ENCODE results near the gene CLIC6. TPM values are rescaled to one million over a fixed set of nuclear protein-coding genes. Genes with fewer than 3 reads are reported as not detected.

Gene CLIC6
- total and polyA plus RNA-seq, 2 of the 8 experiments (the other 6 are each of a cell fraction or from before 2014, with no cell fraction given) = 0.42 to 1.3 TPM

DNA sequence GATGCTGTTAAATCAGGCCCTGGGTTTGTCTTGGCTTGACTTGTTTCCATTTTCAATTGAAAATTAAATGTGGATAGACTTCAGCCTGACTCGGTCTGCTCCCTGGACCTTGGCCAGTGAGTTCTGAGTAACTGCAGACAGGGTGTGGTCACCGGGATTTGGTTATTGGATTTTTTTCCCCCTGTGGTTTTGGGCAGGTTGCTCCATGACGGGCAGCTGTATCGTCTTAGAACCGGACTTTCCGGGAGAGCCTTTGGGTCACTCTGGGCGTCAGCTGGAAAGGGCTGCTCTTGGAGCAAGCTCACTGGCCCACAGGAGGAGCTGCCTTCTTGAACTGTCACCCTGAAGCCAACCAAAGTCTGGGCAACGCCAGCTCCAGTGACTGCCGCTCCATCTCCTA lies 75.0 kb downstream of the CLIC6 start:
- no peak overlapping the region for H2BK20ac ChIP-seq (ENCODE audit: low read length)
- no peak overlapping the region for H2AFZ ChIP-seq (ENCODE audit: low read length)
- no peak overlapping the region for H2BK15ac ChIP-seq (ENCODE audit: low read length)
- no peaks in the 10 kb centered on the region for H3K79me1 ChIP-seq (ENCODE audit: low read depth, low read length)
- H3K27ac ChIP-seq (ENCODE audit: low read depth, low read length) = no peak overlapping the region
- no peak overlapping the region for H3K9ac ChIP-seq (replicated peaks in 1 of 4; ENCODE audit: extremely low read depth in 1 of 4, low read depth in 3 of 4, low read length in 3 of 4)
- H3K4me3 ChIP-seq (ENCODE audit: extremely low read depth in 1 of 4, insufficient read depth in 2 of 4, low read depth in 3 of 4, low read length in 4 of 4) = no peak overlapping the region
- FAIRE-seq (no peak), DNase-seq (ENCODE audit: low read depth in 1 of 2, low spot score in 2 of 2) (no peak)
- no peak overlapping the region for H2AK5ac ChIP-seq (ENCODE audit: low read depth, low read length)
- no peak overlapping the region for H3K4ac ChIP-seq (replicated peaks; ENCODE audit: insufficient read length, low read depth, low read length)
- H3K4me2 ChIP-seq (ENCODE audit: insufficient read depth in 1 of 2, low read depth in 2 of 2, low read length in 2 of 2) = no peak overlapping the region
- H4K91ac ChIP-seq (replicated peaks; ENCODE audit: insufficient read length, low read length) = no peak overlapping the region
- TF ChIP-seq YY1 (IDR thresholded peaks at IDR 0.05; ENCODE audit: low read depth, low read length) (no peak), CBX8 (IDR thresholded peaks at IDR 0.05; ENCODE audit: borderline replicate concordance, low read depth, low read length) (no peak), TAF7 (optimal IDR thresholded peaks at IDR 0.05; ENCODE audit: borderline replicate concordance, low read depth, low read length) (no peak), TAF1 (IDR thresholded peaks at IDR 0.05; ENCODE audit: low read depth, low read length) (no peak), SP1 (IDR thresholded peaks at IDR 0.05; ENCODE audit: low read depth, low read length) (no peak), HDAC6 (IDR thresholded peaks at IDR 0.05; ENCODE audit: low read depth, low read length) (no peak), HDAC2 (IDR thresholded peaks at IDR 0.05; ENCODE audit: borderline replicate concordance in 1 of 2, low read depth in 2 of 2, low read length in 2 of 2) (no peak), ZNF274 (IDR thresholded peaks at IDR 0.05; ENCODE audit: borderline replicate concordance, extremely low read depth, low read length) (no peak), RXRA (IDR thresholded peaks at IDR 0.05; ENCODE audit: insufficient read depth, low read depth, low read length) (no peak), SIN3A (conservative IDR thresholded peaks at IDR 0.05 in 1 of 2, IDR thresholded peaks at IDR 0.05 in 1 of 2; ENCODE audit: low read depth in 1 of 2, low read length in 2 of 2) (no peak), SRF (IDR thresholded peaks at IDR 0.05; ENCODE audit: low read depth, low read length) (no peak), CTBP2 (IDR thresholded peaks at IDR 0.05; ENCODE audit: borderline replicate concordance, insufficient read depth, insufficient read length, low read length) (no peak), BRCA1 (IDR thresholded peaks at IDR 0.05; ENCODE audit: low read depth, low read length) (no peak), SP4 (IDR thresholded peaks at IDR 0.05; ENCODE audit: low read length) (no peak), TBP (IDR thresholded peaks at IDR 0.05; ENCODE audit: low read depth, low read length) (no peak)
- no peak overlapping the region for H3K56ac ChIP-seq (replicated peaks; ENCODE audit: insufficient read length, low read depth, low read length)
- H4K5ac ChIP-seq (ENCODE audit: insufficient read length, low read depth, low read length) = no peak overlapping the region
- WGBS, 2 experiments (ENCODE audit: extremely low coverage in 1 of 2, insufficient coverage in 1 of 2, insufficient read length in 1 of 2, insufficient replicate concordance in 2 of 2, low coverage in 1 of 2, low lambda C conversion rate in 2 of 2, missing lambda C conversion rate in 1 of 2) = 85% methylated on average over 9 of the region's 9 CpGs; no CpG with 5 or more reads in 1 of the 2 experiments
- no peaks in the 10 kb centered on the region; a peak in 1 of 7 replicates for H3K27me3 ChIP-seq (replicated peaks in 1 of 4; ENCODE audit: control insufficient read depth in 3 of 4, extremely low read depth in 1 of 4, insufficient read depth in 3 of 4, low read length in 3 of 4)
- no peaks in the 10 kb centered on the region for H3K36me3 ChIP-seq (ENCODE audit: control insufficient read depth in 2 of 4, insufficient read depth in 4 of 4, low read length in 3 of 4)
- no peak overlapping the region for H2BK12ac ChIP-seq (ENCODE audit: low read depth, low read length)
- no peaks in the 10 kb centered on the region for H3K4me1 ChIP-seq (replicated peaks in 1 of 4; ENCODE audit: control insufficient read depth in 3 of 4, insufficient read depth in 4 of 4, low read length in 3 of 4)
- H3K14ac ChIP-seq (ENCODE audit: insufficient read length) = no peak overlapping the region
- peaks cover 5% of the 10 kb centered on the region; the same call in 1 of the 2 replicates for H3K23me2 ChIP-seq (ENCODE audit: low read depth, low read length)
- peaks cover 0 to 4% of the 10 kb centered on the region in 2 experiments for H4K20me1 ChIP-seq (replicated peaks in 1 of 2; ENCODE audit: control insufficient read depth in 1 of 2, insufficient read depth in 2 of 2, low read length in 2 of 2)
- no peak overlapping the region for H4K8ac ChIP-seq (ENCODE audit: extremely low read depth, insufficient read depth, low read length)
- no peaks in the 10 kb centered on the region for H3K79me2 ChIP-seq (ENCODE audit: control insufficient read depth in 1 of 2, insufficient read depth in 2 of 2, low read length in 2 of 2)
- H3K23ac ChIP-seq (ENCODE audit: insufficient read length) = no peak overlapping the region
- H2BK120ac ChIP-seq (replicated peaks; ENCODE audit: low read depth, low read length) = no peak overlapping the region
- no peak overlapping the region for H3K18ac ChIP-seq (ENCODE audit: extremely low read depth, low read length)
- no peak overlapping the region for H2BK5ac ChIP-seq (ENCODE audit: low read depth, low read length)
- ChIA-PET POLR2A (ENCODE audit: partially characterized antibody) (no interaction called here), CTCF (ENCODE audit: partially characterized antibody) (interaction anchor here (1.1 to 3.4 kb wide), 7 partner anchors 21 to 1096 kb away, joined by 3 to 22 read pairs (median 5); no protein-coding TSS in a partner anchor)
- no peaks in the 10 kb centered on the region for H3K9me3 ChIP-seq (ENCODE audit: insufficient read depth in 2 of 2, low read depth in 1 of 2, low read length in 1 of 2)
